Stimulated activated naive CD4-positive, alpha-beta T cell (primary cell): Measurements from ENCODE around the gene THTPA.
"Not testable (repeated sequence)": the region's sequence is repeated elsewhere in the genome, so short reads cannot be mapped to it uniquely, and the experiment has no call there.

Source experiments
- DNase-seq, 6 experiments: peaks; one replicate each; lab custom pipeline; 2025; lab: John Stamatoyannopoulos, UW

Gene THTPA

GRCh38 chr14:23583761-23584526, 27.9 kb downstream of the THTPA start:
- DNase-seq = not testable (repeated sequence)

GRCh38 chr14:23584527-23585203, 28.6 kb downstream of the THTPA start:
- DNase-seq = not testable (repeated sequence)

- peak; percentile 70 to 81 (median 74) for DNase-seq
Observed at GRCh38 chr14:23588884-23589598, 33.0 kb downstream of the THTPA start.

GRCh38 chr14:23589606-23590005, 33.5 kb downstream of the THTPA start:
- DNase-seq = no peak

- no peak for DNase-seq
Observed at GRCh38 chr14:23590198-23590597, 34.1 kb downstream of the THTPA start.

- DNase-seq = not testable (repeated sequence)
Observed at GRCh38 chr14:23594191-23594590, 38.1 kb downstream of the THTPA start.

- DNase-seq = no peak
Observed at GRCh38 chr14:23600322-23600707, 44.2 kb downstream of the THTPA start.

GRCh38 chr14:23600806-23601205, 44.7 kb downstream of the THTPA start:
- DNase-seq = no peak

- DNase-seq = no peak
Observed at GRCh38 chr14:23601424-23601823, 45.4 kb downstream of the THTPA start.

- DNase-seq = no peak
Observed at GRCh38 chr14:23601845-23602180, 45.7 kb downstream of the THTPA start.

- no peak for DNase-seq
Observed at GRCh38 chr14:23602181-23603095, 46.4 kb downstream of the THTPA start.

GRCh38 chr14:23603103-23603502, 47.0 kb downstream of the THTPA start:
- DNase-seq = no peak

GRCh38 chr14:23604148-23604547, 48.1 kb downstream of the THTPA start:
- DNase-seq = no peak

- no peak for DNase-seq
Observed at GRCh38 chr14:23604675-23605170, 48.7 kb downstream of the THTPA start.

- DNase-seq = no peak
Observed at GRCh38 chr14:23605931-23606585, 50.0 kb downstream of the THTPA start.

- DNase-seq = no peak
Observed at GRCh38 chr14:23608454-23608853, 52.4 kb downstream of the THTPA start.

- no peak for DNase-seq
Observed at GRCh38 chr14:23609001-23609400, 52.9 kb downstream of the THTPA start.

- not testable (repeated sequence) for DNase-seq
Observed at GRCh38 chr14:23609411-23610089, 53.5 kb downstream of the THTPA start.
